Liver (tissue), 3 donors: Measurements from ENCODE around the gene STPG4.

Experiments used
- CTCF ChIP-seq: fragments of 150-350 bp; IDR thresholded peaks from 2 replicates; pipeline ENCODE4 v1.5.1; 2017; ENCODE audit warnings: improper control_type of control experiment, low read depth, low read length; ENCODE audit not compliant: missing input control
- RAD21 ChIP-seq, 2 donors: IDR thresholded peaks; 2 replicates each; pipeline ENCODE4 v1.6.1; 2016; ENCODE audit warnings: antibody characterized with exemption in 2 of 2, mild to moderate bottlenecking in 2 of 2
- donor health status: healthy.
- donor health status: healthy.

GRCh38 chr2:47180531-47180930 is 25.4 kb upstream of the STPG4 start:
- TF ChIP-seq RAD21 (IDR thresholded peaks at IDR 0.05) (no peak), CTCF (no peak)
